Measurements from ENCODE around the gene CCDC154.

The CCDC154 gene

DNA sequence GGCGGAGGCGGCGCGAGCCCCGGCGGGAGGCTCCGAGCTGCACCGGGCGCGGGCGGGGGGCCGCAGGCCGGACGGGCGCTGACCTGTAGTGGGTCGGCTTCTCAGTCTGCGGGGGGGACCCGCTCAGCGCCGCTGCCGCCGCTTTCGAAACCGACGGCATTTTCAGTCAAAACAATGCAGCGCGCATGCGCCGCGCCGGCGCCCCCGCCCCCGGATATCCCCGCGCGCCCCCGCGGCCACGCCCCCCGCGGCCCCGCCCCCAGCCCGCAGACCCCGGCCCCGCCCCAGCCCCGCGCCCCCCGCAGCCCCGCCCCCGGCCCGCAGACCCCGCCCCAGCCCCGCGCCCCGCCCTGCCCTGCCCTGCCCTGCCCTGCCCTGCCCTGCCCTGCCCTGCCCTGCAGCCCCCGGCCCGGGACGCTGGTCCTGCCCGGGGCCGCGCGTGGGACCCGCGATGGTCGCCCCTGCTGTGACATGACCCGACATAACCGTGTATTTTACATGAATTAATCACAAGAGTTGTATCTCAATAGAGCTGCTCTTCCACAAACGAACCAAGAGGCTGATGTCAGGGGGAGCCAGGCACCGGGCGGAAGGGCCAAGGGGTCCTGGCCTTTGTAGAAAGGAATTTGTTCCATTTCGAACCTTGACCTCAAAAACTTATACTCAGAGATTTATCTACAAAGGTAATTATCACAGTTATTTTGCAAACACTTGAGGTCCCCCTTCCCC lies 29.7 kb downstream of the CCDC154 start, which contains the start of gene UNKL:
UNKL (minus strand) TSS at position 173 of the 729 bp plus-strand sequence; CDS start at position 160, 13 bp downstream.
- no peak for DNase-seq

DNA sequence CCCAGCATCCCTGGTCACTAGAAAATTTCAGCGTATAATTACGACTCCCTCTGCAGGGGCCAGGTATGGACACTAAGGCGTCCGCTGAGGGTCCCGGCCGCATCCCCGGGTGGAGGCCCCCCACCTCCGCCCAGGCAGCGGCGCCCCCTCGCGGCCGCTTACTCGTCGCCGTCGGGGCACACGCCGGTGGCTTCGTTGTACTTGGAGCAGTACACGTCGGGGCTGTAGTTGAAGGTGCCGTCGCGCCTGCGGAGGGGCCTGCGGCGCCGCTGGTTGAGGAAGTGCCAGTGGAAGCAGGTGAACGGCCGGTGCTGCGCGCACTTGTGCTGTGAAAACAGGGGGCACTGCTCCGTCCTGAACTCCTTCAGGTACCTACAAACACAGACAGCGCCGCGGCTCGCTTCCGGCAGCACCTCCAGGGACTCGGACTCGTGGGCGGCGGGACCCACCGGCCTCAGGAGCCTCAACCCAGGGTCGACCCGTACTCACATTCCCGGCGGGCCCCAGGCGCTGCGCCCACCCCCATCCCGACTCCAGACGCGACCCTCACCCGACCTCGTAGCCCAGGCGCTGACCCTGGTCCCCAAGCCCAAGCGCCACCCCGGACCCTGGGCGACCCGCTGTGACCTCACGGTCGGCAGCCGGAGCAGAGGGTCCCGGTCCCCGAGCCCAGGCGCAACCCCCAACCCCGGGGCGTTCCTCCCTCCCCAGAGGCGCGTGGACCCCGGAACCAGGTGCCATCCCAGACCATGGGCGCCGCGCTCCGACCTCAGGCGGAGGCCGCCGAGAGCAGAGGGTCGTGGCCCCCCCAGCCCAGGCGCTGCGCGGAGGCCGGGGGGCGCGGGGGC lies 30.4 kb downstream of the CCDC154 start:
- no peak for DNase-seq

DNA sequence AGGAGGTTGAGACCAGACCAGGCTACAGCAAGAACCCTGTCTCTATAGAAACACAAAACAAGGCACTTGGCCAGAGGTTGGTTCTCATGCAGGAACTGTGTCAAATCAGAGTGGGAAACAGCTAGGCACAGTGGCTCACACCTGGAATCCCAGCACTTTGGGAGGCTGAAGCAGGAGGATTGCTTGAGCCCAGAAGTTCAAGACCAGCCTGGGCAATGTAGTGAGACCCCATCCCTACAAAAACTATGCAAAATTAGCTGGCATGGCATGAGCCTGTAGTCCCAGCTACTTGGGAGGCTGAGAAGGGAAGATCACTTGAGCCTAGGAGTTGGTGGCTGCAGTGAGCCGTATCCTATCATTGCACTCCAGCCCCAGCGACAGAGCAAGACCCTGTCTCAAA lies 31.5 kb downstream of the CCDC154 start:
- DNase-seq, result no peak

DNA sequence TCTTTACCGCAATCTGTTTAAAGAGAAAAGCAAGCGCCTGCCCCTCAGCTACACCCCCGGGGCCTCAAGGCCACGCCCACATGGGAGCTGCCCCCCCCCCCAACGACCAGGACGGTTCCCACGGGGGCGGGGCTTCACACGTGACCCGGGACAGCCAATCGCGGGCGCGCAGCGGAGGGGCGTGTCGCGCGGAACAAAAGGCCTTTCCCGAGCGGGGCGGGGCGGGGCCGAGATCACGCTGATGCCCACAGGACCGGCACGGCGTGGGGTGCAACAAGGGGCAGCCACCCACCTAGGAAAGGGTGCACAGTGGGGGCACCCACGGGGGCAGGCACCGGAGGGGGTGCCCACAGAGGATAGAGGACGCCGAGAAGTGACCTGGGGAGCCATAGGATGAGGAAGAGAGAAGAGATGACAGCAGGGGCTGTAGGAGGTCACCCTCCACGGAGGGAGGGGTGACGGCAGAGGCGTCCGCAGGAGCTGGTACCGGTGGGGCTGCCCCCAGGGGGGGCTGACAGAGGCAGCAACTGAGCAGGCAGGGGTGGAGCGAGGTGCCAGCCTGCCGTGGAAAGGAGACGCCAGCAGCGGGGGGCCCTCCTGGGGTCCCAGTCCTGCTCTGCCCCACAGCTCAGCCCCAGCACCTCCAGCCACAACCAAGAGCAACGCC lies 36.1 kb downstream of the CCDC154 start:
- DNase-seq, result peak; percentile 93

DNA sequence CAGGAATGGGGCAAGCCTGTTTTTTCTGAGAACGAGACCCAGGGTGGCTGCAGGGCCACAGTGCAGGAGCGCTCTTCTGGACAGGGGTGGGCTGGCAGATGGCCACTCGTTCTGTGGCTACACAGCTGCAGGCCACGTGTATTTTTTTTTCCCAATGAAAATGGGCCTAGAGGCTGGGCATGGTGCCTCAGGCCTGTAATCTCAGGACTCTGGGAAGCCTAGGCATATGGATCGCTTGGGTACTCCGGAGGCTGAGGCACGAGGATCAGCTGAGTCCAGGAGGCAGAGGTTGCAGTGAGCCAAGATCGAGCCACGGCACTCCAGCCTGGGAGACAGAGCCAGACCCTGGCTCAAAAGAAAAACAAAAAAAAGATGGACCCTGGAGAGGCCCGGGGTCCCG lies 36.6 kb downstream of the CCDC154 start:
- no peak for DNase-seq

DNA sequence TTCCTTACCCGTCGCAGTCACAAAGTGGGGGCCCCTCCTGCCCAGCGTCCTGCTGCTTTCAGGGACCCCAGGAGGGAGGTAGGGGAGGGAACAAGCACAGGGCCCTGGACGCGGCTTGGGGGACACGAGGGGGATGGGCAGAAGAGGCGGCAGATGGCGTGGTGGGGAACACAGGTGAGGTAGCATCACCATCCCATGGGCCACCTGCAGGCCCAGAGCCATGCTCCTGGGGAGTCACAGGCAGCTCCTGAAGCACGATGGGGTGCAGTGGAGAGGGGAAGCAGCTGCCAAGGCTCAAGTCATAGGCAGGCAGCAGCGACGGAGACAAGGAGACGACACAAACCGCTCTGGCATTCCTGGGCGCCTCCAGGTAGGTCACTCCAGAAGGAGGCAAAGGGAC lies 40.6 kb downstream of the CCDC154 start:
- no peak for DNase-seq

DNA sequence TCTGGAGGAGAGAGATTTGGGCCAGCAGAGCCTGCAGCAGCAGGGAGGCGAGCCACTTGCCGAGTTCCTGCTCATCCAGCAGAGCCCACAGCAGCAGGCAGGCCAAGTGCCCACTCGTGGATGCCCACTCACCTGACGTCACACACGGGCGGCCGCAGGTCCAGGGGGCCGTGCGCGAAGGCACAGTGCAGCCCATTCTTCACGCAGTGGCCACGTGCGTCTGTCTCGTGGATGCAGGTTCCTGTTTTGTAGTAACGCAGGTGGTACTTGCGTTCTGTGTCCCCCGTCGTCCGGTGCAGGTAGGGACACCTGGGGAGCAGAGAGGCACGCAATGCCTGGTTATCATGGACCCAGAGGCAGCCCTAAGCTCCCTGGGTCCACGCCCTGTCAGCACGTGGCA lies 41.3 kb downstream of the CCDC154 start:
- no peak for DNase-seq

DNA sequence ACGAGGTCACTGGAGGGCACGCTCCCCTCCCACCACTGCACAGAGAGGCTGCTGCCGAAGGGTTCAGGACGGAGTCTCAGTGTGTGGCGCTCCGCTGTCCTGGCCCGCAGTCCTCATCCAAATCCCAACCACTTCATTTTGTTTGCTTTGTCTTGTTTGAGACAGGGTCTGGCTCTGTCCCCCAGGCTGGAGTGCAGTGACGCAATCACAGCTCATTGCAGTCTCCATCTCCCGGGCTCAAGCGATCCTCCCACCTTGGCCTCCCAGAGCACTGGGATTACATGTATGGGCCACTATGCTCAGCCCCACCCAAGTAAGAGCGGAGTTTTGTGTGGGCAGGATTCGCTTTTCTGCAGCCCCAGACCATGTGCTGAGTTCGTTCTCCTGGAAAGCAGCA lies 42.6 kb downstream of the CCDC154 start:
- DNase-seq, result no peak

DNA sequence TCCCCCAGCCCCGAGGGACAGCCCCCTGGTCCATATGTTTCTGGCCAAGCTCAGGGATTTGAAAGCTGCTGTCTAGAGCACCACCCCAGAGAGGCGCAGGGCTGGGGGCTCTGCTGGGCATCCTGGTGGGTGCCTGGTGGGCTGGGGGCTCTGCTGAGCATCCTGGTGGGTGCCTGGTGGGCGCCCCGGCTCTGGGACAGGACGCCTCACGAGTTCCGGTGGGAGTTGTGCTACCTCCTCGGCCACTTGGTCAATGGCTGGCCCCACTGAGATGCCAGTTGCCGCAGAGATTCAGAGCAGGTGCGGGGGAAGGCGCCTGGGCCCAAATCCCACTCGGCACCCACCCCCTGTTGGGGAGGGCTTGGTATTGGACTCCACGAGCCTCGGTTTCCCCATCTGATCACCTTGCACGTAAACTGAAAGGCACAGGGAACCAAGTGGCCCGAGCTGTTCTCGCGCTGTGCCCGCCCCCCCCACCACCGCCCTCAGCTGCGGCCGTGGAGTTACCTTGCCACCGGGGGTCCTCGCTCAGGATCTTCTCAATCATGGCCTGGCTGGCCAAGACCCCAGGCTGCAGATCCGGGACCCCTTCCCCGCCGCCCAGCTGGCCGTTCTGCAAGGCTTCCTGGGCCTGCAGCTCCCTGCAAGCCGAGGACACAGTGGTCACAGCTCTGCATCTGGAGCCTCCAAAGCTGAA lies 43.1 kb downstream of the CCDC154 start:
- no peak for DNase-seq

DNA sequence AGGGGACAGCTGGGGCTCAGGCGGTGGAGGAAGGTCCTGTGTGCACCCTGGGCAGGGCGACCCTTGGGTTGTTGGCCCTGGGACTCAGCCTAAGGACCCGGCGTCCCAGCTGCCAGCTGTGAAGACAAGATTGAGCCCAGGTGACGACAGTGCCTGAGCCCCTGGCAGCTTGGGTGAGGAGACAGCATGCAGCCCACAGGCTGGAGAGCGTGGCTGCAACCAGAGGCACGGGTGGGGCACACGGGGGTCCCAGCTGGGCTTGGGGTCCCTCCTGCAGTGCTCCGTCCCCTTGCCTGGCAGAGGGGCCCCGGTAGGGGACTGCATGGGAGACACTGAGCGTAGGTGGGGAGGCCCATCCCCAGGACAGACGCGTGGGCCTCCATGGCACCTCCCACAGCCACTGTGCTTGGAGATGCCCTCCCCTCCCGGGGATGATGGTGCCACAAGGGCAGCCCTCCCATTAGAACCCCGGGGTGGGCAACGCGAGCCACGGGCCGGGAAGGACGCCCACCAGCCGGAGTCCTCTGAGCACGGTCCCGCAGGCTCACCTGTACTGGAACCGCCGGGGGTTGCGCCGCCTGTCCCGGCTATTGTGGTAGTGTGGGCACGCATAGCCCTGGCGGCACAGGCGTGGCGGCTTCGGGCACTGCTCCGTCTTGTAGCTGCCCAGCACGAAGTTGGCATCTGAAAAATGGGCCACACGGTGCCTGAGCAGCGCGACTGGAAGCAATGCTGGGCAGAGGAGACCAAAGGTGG lies 45.4 kb downstream of the CCDC154 start:
- DNase-seq, result no peak

DNA sequence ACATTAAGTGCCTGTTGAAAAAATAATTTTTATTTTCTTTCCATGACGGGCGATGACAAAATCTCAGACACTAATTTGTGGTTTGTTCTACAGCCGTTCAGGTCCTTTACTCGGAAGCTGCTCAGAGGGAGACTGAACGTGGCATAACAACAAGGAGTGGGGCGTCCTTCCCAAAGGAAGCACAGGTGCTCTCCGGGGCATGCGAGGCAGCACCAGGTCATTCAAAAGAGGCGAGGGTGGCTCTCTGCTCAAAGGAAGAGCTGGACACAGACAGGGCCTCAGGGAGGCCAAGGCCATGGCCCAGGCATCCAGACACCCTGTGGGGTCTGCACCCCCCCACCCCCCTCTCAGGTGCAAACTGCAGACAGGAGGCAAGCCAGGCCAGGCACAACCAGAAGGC lies 46.0 kb downstream of the CCDC154 start:
- DNase-seq, result no peak

DNA sequence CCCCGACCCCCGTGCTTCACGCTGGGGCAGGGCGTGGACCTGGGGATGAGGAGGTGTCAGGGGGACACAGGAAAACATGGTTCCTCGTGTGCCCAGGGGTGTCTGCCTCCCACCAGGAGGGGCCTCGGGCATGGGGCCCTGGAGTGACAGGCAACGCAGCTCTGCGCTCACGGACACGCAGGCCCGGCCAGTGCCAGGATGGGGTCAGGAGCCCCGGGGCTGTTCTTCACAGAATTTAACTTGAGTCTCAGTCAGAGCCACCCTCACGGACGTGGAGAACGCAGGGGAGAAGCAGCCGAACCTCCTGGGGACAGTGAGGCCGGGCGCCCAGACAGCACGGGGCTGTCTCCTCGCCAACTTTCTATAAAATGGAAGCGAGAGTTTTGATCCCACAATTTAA lies 46.6 kb downstream of the CCDC154 start:
- no peak for DNase-seq

DNA sequence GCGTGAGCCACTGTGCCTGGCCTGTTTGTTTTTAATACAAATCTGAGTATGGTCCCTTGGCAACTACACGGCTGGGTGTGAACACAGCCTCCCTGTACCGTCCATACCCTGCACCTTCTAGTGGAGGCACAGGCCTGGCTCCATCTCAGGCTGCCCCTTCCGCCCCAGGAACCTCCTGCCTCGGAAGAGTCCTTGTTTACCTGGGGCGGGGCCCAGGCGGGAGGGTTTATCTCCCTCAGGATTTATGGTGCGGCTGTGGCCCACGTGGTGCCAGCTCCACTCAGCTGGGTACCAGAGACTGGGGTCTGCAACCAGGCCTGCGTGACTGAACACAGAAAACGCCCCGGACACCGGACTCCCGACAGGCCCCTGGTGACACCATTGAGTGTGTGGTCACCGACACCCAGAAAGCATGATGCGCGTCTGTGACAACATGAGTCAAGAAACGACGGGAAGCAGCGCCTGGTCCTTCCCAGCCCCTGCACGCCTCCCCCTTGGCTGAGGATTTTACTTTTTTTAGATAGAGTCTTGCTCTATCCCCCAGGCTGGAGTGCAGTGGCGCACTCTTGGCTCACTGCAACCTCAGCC lies 48.8 kb downstream of the CCDC154 start:
- DNase-seq, result no peak

DNA sequence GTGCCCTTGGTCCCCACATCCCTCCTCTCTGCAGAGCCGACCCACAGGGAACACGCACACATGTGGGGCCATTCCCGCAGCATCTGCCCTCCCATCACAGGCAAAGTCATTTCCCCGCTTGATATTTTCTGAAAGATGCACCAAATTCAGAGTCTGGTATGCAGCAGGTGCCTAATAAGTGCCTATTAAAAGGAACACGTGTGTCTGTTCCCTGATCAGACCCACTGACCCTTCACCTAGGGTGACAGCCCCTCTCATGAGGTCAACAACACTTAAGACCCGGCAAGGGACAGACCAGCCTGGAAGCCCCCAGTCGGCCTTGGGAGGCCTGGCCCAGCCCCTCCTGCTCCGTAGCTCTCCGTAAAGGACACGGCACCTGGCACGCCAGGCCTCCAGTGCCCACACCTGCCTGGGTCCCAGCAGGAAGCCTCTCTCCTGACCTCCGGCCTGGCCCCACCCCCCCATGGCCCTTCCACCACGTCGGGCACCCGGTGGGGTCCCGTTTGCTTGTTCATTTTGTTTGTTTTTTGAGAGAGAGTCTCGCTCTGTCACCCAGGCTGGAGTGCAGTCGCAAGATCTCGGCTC lies 49.9 kb downstream of the CCDC154 start:
- DNase-seq, result no peak

DNA sequence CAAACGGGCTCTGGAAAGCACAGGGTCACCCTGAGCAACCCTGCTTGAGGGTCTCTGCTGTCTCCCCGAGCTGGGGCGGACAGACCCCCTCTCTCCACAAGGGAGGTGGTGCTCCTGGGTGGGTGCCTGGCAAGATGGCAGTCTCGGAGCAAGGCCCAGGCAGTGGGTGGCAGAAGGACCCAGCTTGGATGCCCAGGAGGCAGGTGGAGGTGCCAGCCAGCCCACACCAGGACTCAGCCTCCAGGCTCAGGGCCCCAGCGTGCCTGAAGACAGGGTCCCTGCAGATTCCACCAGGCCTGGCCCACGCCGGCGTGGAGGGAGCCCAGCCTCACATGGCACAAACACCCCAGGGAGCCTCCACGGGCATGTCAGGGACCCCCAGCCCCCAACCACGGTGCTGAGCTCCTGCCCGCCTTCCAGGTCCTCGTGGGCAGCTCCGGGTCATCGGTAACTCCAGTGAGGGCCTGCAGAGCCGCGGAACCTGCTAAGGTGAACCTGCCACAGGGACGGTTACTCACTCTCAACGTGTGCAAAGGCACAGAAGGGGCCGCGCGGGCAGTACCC lies 50.7 kb downstream of the CCDC154 start:
- DNase-seq, result no peak

DNA sequence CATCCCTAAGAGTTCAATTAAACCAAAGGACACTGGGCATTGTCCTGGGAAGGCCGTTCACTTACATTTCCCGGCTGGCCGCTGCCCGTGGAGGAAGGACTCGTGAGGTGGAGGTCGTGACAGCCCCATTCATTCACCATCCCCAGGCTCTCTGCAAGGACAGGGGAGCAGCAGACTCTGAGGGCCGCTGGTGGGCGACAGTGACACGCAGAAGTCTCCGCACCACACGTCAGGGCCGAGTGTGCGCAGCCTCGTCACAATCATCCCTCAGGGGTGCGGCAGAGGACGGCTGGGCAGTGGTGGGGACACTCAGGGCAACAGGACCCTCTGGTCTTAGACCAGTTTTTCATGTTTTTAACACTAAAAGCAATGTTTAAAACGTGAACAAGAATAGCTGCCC lies 51.5 kb downstream of the CCDC154 start:
- no peak for DNase-seq

DNA sequence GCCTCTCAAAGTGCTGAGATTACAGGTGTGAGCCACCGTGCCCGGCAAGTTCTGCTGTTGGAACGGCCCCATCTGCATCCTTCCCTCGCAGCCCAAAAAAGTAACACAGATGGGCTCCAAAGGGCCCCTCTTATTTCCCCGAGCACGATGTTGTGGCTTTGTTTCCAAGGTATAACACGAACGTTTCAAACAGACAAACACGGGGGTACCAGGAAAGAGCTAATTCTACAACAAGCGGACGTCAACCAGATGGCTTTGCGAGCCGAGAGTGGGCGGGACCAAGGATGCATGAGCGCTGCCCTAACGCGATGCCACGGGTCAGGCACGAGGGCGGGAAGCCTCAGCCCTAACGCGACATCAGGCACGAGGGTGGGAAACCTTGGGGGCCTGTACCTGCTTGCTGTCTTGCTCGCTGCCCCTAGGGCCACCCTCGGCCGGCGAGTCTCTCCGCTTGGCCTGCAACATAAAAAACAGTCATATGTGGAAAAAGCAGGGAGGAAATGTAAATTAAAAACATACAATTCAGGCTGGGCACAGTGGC lies 54.0 kb downstream of the CCDC154 start:
- DNase-seq, result no peak

DNA sequence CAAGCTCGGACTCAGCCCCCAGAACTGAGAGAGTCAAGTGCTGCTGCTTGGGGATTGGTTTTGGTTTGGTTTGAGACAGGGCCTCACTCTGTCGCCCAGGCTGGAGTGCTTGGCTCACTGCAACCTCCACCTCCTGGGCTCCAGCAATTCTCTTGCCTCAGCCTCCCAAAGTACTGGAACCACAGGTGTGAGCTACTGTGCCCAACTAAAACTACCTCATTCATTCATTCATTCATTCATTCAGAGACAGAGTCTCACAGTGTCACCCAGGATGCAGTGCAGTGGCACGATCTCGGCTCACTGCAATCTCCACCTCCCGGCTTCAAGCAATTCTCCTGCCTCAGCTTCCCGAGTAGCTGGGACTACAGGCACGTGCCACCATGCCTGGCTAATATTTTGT lies 54.6 kb downstream of the CCDC154 start:
- no peak for DNase-seq

DNA sequence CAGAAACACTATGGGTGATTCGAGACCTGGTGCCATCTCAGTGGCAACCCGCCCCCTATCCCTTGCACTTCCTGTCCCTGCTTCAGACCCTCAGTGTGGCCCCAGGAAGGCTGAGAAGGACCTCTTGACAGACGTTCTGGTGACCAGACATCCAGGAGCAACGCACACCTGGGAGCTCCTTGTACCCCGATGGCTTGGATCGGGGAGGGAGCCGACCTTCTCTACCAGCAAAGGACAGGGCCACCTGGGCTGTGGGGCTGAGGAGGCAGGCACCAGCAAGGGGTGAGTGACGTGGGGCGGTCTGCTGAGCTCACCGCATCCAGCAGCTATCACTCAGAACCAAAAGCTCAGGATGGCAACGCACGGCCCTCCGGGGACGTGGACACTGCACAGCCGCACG lies 57.0 kb downstream of the CCDC154 start:
- DNase-seq, result no peak

DNA sequence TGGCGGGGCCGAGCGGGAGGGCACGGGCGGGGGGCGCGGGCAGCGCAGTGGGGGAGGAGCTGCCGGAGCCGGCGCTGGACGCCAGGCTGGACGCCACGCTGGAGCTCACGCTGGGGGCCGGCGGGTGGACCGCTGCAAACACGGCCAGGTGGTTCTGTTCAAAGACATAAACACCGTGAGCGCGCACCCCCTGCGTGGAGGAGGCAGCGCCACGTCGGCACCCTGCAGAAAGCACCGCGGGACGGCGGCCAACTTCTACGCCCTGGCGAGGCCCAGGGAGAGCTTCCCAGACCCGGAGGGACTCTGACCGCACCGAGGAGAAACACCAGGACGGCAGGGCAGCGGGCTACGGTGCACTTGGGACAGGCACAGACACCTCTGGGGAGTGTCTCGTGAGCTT lies 59.1 kb downstream of the CCDC154 start:
- no peak for DNase-seq
